Panc1 (cell line): Measurements from ENCODE around the gene CARMIL1. TPM values are rescaled to one million over a fixed set of nuclear protein-coding genes. Genes with fewer than 3 reads are reported as not detected.

Experiments used
- ATAC-seq: fragments of 200-7000 bp; cut with Tn5 transposase; 2 replicates; pipeline ENCODE4 v1.9.1; 2020; ENCODE audit warnings: mild to moderate bottlenecking, moderate library complexity
- BruUV-seq: library from RNA; stranded (reverse); fragments of 400-500 nt; replicated peaks from 2 replicates; lab custom pipeline; 2021; lab: Mats Ljungman, UMichigan
- CTCF ChIA-PET: fragments of 300-600 bp; sonication (Branson Sonifier 250); formaldehyde crosslinking; loops from one replicate; lab custom pipeline; 2022; ENCODE audit warnings: antibody characterized with exemption; lab: Charles Lee
- POLR2A ChIA-PET: fragments of 300-600 bp; sonication (Branson Sonifier 250); formaldehyde crosslinking; loops from one replicate; lab custom pipeline; 2022; ENCODE audit warnings: antibody characterized with exemption; lab: Charles Lee
- DNase-seq: peaks from one replicate; pipeline ENCODE4 v3.0.0-alpha.2; 2010; ENCODE audit warnings: low read depth, low spot score
- H3K27ac ChIP-seq: 2 replicates; pipeline ENCODE4 v1.5.1; 2011; ENCODE audit warnings: mild to moderate bottlenecking, low read length, inconsistent platforms
- H3K27me3 ChIP-seq: fragments of 200-500 bp; sonication (Bioruptor generic); 2 replicates; pipeline ENCODE4 v1.6.0; 2014; ENCODE audit warnings: low read length, inconsistent platforms; ENCODE audit not compliant: control insufficient read depth, insufficient read depth
- H3K36me3 ChIP-seq: fragments of 200-500 bp; sonication (Bioruptor generic); 2 replicates; pipeline ENCODE4 v1.5.1; 2014; ENCODE audit warnings: inconsistent platforms, mild to moderate bottlenecking, low read length, moderate library complexity; ENCODE audit not compliant: control insufficient read depth, insufficient read depth
- H3K4me1 ChIP-seq: 2 replicates; pipeline ENCODE4 v1.5.1; 2011; ENCODE audit warnings: inconsistent platforms, mild to moderate bottlenecking, low read length, moderate library complexity; ENCODE audit not compliant: control insufficient read depth, insufficient read depth
- H3K4me3 ChIP-seq, 2 experiments: 2 replicates each; pipeline ENCODE4 v1.5.1; 2011 to 2012; ENCODE audit warnings: low read depth in 2 of 2, low read length in 2 of 2, mild to moderate bottlenecking in 2 of 2, inconsistent platforms in 1 of 2, moderate library complexity in 1 of 2
- H3K9me3 ChIP-seq: fragments of 200-500 bp; sonication (Bioruptor generic); 2 replicates; pipeline ENCODE4 v1.5.1; 2014; ENCODE audit warnings: low read depth, mild to moderate bottlenecking, inconsistent platforms, low read length, moderate library complexity; ENCODE audit not compliant: control insufficient read depth, insufficient read depth
- POLR2AphosphoS5 ChIP-seq: IDR thresholded peaks from 2 replicates; pipeline ENCODE4 v1.6.1; 2012; ENCODE audit warnings: mild to moderate bottlenecking, low read depth, low read length, moderate library complexity
- SIN3A ChIP-seq: IDR thresholded peaks from 2 replicates; pipeline ENCODE4 v1.6.1; 2012; ENCODE audit warnings: low read depth, mild to moderate bottlenecking, low read length, moderate library complexity, borderline replicate concordance; ENCODE audit not compliant: insufficient read depth
- TCF7L2 ChIP-seq: IDR thresholded peaks from 2 replicates; pipeline ENCODE4 v1.6.1; 2011; ENCODE audit warnings: mild to moderate bottlenecking, low read depth, low read length, inconsistent platforms
- in situ Hi-C: cut with HindIII; loops from 2 replicates; pipeline ENCODE4 v1.10.0; 2016; ENCODE audit warnings: low sequenced_read_pairs, low pct_unique_long_range_greater_than_20kb
- intact Hi-C: fragments of 100-400 bp; cut with micrococcal nuclease; formaldehyde crosslinking; loops from one replicate; pipeline ENCODE4 v1.10.0; 2022; ENCODE audit not compliant: unreplicated experiment
- total RNA-seq: library from RNA; stranded (reverse); gene quantifications from one replicate; pipeline ENCODE4 v1.2.1, GENCODE V29; 2021; ENCODE audit not compliant: unreplicated experiment
- TF ChIP-seq, protein P1 (sequence below): fragments of 450-650 bp; IDR thresholded peaks from 2 replicates; pipeline ENCODE4 v1.5.1; 2017; ENCODE audit warnings: mild to moderate bottlenecking
- TF ChIP-seq, protein P2 (sequence below), 2 experiments: IDR thresholded peaks; 2 replicates each; pipeline ENCODE4 v1.6.1; 2011 to 2012; ENCODE audit warnings: low read depth in 2 of 2, control low read depth in 1 of 2, low read length in 1 of 2, mild to moderate bottlenecking in 1 of 2, moderate library complexity in 1 of 2; ENCODE audit not compliant: insufficient read depth in 1 of 2

Gene CARMIL1
- total RNA-seq, 1 experiment from 2014 or later: 4.0 TPM

DNA sequence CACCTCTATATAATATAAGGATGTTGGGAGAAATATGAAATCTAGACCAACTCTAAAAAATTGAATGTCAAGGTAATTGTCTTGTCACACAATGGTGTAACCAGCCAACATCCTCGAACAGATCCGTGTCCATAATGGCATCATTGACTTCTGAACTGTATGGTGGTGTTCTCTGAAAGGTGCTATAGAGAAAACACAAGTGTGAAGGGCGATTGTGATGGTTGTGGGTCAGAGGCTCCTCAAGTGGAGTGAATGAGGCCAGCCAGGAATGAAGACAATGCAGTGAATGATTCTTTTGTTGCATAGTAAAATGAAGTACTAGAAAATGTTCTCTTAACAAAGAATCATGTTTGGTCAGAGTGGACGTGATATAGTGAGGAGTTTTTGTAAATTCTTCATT lies 58.3 kb downstream of the CARMIL1 start:
- Histone ChIP-seq H3K36me3 (no peaks in the 10 kb centered on the region), H3K4me3 (no peak overlapping the region), H3K4me1 (no peaks in the 10 kb centered on the region), H3K9me3 (no peaks in the 10 kb centered on the region), H3K27me3 (no peaks in the 10 kb centered on the region), H3K27ac (no peak overlapping the region)
- DNase-seq (no peak), ATAC-seq (no peak)
- ChIA-PET POLR2A (interaction anchor here (0.7 kb wide), 1 partner anchor 98 kb away, joined by 5 read pairs; no protein-coding TSS in a partner anchor), CTCF (no interaction called here)
- no TSS peak for BruUV-seq
- intact Hi-C loops (no loop called here), in situ Hi-C loops (no loop called here)
- TF ChIP-seq POLR2AphosphoS5 (no peak), TCF7L2 (no peak), SIN3A (no peak)
- TF ChIP-seq, protein P1, sequence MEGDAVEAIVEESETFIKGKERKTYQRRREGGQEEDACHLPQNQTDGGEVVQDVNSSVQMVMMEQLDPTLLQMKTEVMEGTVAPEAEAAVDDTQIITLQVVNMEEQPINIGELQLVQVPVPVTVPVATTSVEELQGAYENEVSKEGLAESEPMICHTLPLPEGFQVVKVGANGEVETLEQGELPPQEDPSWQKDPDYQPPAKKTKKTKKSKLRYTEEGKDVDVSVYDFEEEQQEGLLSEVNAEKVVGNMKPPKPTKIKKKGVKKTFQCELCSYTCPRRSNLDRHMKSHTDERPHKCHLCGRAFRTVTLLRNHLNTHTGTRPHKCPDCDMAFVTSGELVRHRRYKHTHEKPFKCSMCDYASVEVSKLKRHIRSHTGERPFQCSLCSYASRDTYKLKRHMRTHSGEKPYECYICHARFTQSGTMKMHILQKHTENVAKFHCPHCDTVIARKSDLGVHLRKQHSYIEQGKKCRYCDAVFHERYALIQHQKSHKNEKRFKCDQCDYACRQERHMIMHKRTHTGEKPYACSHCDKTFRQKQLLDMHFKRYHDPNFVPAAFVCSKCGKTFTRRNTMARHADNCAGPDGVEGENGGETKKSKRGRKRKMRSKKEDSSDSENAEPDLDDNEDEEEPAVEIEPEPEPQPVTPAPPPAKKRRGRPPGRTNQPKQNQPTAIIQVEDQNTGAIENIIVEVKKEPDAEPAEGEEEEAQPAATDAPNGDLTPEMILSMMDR: no peak
- TF ChIP-seq, protein P2, sequence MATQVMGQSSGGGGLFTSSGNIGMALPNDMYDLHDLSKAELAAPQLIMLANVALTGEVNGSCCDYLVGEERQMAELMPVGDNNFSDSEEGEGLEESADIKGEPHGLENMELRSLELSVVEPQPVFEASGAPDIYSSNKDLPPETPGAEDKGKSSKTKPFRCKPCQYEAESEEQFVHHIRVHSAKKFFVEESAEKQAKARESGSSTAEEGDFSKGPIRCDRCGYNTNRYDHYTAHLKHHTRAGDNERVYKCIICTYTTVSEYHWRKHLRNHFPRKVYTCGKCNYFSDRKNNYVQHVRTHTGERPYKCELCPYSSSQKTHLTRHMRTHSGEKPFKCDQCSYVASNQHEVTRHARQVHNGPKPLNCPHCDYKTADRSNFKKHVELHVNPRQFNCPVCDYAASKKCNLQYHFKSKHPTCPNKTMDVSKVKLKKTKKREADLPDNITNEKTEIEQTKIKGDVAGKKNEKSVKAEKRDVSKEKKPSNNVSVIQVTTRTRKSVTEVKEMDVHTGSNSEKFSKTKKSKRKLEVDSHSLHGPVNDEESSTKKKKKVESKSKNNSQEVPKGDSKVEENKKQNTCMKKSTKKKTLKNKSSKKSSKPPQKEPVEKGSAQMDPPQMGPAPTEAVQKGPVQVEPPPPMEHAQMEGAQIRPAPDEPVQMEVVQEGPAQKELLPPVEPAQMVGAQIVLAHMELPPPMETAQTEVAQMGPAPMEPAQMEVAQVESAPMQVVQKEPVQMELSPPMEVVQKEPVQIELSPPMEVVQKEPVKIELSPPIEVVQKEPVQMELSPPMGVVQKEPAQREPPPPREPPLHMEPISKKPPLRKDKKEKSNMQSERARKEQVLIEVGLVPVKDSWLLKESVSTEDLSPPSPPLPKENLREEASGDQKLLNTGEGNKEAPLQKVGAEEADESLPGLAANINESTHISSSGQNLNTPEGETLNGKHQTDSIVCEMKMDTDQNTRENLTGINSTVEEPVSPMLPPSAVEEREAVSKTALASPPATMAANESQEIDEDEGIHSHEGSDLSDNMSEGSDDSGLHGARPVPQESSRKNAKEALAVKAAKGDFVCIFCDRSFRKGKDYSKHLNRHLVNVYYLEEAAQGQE (IDR thresholded peaks at IDR 0.05; ENCODE audit: insufficient read depth in 1 of 2, low read depth in 2 of 2, low read length in 1 of 2): no peak

DNA sequence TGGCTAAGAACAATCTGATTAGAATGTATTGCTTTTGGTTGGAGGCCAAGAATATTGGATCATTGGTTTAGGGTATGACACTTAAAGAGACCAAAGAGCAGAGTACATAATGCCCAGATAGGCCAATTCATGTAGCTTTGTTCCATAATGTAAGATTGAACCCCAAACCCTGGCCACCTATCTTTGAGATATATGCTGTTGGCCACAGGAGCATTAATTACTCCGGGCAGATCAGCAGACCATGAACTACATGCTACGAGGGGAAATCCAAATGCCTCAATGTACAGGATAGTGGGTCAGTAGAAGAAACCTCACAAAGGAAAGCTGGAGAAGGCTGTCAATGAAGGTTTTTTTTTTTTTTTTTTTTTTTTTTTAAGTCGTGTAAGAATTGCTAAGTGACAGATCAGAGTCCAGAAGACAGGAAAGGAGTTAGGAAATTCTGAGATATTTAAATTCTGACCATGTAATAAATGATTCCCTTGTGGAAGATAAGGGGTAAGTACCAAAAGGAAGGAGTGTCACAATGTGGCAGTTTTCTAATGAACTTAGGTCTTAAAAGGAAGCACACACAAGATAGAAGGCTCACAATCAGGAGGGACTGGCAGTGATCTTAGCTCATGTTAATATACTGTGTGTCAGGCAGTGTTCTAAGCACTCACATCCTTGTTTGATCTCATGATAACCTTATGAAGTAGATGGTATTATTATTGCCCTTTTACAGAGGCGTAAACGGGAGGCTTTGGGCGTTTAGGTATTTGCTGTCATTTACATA lies 61.4 kb downstream of the CARMIL1 start:
- no TSS peak for BruUV-seq
- Histone ChIP-seq H3K4me3 (no peak overlapping the region), H3K4me1 (no peaks in the 10 kb centered on the region), H3K9me3 (no peaks in the 10 kb centered on the region), H3K36me3 (no peaks in the 10 kb centered on the region), H3K27me3 (no peaks in the 10 kb centered on the region), H3K27ac (no peak overlapping the region)
- no peak for TF ChIP-seq TCF7L2
- TF ChIP-seq SIN3A: no peak
- no peak for TF ChIP-seq POLR2AphosphoS5
- TF ChIP-seq, protein P2 (IDR thresholded peaks at IDR 0.05; ENCODE audit: insufficient read depth in 1 of 2, low read depth in 2 of 2, low read length in 1 of 2): no peak
- TF ChIP-seq, protein P1: no peak
- ATAC-seq (no peak), DNase-seq (no peak)
- CTCF ChIA-PET: interaction anchor here (0.6 kb wide), 1 partner anchor 23 kb away, joined by 17 read pairs; no protein-coding TSS in a partner anchor
- in situ Hi-C loops: no loop called here
- intact Hi-C loops: no loop called here
- POLR2A ChIA-PET: interaction anchor here (0.6 kb wide), 1 partner anchor 22 kb away, joined by 16 read pairs; no protein-coding TSS in a partner anchor
